LNCaP clone FGC (cell line): Measurements from ENCODE around the gene DHRS13.

Experiments used
- DNase-seq: peaks from one replicate; pipeline ENCODE4 v3.0.0-alpha.2; 2011; ENCODE audit warnings: low read depth
- H3K4me3 ChIP-seq: 2 replicates; pipeline ENCODE4 v1.5.1; 2011; ENCODE audit warnings: mild to moderate bottlenecking, low read depth, low read length, control low read depth
- TF ChIP-seq, protein P1 (sequence below): IDR thresholded peaks from 2 replicates; pipeline ENCODE4 v1.5.1; 2012; ENCODE audit warnings: mild to moderate bottlenecking; ENCODE audit not compliant: control insufficient read depth, insufficient read depth; ENCODE audit errors: extremely low read depth

DHRS13 gene

GRCh38 chr17:28863953-28864352 is 38.9 kb downstream of the DHRS13 start:
- TF ChIP-seq, protein P1, sequence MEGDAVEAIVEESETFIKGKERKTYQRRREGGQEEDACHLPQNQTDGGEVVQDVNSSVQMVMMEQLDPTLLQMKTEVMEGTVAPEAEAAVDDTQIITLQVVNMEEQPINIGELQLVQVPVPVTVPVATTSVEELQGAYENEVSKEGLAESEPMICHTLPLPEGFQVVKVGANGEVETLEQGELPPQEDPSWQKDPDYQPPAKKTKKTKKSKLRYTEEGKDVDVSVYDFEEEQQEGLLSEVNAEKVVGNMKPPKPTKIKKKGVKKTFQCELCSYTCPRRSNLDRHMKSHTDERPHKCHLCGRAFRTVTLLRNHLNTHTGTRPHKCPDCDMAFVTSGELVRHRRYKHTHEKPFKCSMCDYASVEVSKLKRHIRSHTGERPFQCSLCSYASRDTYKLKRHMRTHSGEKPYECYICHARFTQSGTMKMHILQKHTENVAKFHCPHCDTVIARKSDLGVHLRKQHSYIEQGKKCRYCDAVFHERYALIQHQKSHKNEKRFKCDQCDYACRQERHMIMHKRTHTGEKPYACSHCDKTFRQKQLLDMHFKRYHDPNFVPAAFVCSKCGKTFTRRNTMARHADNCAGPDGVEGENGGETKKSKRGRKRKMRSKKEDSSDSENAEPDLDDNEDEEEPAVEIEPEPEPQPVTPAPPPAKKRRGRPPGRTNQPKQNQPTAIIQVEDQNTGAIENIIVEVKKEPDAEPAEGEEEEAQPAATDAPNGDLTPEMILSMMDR: no peak
- no peak for DNase-seq
- H3K4me3 ChIP-seq: no peak overlapping the region

DNA sequence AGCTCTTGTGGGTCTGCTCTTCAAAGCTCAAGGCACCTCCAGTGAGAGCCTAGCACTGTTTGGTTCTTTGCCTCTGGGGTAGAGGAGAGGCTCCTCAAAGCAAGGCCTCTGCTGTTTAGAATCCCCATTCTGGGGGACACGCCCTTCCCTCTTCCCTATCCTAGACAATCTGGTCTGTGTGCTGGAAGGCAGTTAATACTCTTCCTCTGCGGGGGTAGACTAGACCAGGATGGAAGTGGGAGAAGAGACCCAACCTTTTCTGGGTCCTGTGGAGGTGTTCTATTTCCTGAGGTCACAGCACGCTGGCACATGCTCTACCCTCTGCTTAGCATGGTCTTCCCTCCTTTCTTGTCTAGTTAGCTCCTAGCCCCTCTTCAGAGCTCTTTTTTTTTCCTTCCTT is 40.3 kb downstream of the DHRS13 start:
- H3K4me3 ChIP-seq: no peak overlapping the region
- DNase-seq: no peak
- TF ChIP-seq, protein P1: no peak

DNA sequence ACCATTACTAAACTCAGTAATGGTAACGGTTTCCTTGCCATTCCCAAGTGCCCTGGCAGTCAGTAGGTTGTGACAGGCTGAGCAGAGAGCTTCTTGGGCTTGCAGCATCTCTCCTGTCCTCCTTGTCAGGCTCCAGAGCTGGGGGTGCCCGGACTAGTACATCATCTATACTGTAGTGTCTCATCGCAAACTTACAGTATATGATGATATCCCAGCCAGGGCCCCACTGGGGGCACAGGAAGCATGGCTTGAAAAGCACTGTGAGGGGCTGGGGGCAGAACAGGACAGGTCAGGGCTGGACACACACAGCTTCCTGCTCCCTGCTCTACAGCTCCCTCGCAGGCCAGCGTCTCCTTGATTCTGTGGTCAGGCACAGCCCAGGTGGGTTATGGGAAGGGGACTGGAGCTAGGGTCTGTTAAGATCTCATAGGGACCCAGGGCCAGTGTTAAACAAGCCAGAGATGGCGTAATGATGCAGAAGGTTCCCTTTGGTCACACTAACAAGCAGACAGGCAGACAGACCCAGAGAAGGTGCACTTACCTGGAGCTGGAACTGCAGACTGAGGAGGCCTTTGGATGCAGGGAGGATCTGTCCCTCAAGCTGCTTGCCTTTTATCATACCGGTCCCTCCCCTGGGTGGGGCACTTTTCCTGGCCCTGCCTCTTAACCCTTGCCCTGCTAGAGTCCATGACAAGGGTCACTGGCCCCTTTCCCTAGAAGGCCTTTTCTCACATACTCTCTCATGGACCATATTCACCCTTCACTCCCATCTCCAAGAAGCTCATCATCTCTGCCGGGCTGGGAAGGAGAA is 41.3 kb downstream of the DHRS13 start:
- TF ChIP-seq, protein P1: no peak
- no peak for DNase-seq
- H3K4me3 ChIP-seq: no peak overlapping the region

GRCh38 chr17:28860363-28860808 is 42.5 kb downstream of the DHRS13 start:
- TF ChIP-seq, protein P1: no peak
- no peak overlapping the region for H3K4me3 ChIP-seq
- DNase-seq: no peak

DNA sequence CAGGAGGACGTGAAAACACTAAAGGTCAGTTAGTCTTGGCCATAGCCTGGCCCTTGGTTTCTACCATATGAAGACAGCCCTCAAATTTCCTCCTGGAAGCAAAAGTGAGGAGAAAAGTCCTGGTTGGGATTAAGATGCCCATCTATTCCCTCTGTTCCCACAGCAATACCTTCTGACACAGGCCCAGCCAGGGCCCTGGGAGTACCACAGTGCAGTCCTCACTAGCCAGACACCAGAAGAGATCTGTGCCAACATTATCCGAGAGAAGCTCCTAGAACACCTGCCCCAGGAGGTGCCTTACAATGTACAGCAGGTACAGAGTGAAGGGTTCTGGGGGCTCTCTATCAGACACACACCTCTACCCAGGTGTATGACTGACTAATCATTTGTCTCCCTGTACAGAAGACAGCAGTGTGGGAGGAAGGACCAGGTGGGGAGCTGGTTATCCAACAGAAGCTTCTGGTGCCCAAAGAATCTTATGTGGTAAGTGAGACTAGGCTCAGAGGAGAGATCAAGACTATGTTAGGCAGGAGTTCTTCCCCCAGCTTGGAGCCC is 44.0 kb downstream of the DHRS13 start:
- no peak for DNase-seq

DNA sequence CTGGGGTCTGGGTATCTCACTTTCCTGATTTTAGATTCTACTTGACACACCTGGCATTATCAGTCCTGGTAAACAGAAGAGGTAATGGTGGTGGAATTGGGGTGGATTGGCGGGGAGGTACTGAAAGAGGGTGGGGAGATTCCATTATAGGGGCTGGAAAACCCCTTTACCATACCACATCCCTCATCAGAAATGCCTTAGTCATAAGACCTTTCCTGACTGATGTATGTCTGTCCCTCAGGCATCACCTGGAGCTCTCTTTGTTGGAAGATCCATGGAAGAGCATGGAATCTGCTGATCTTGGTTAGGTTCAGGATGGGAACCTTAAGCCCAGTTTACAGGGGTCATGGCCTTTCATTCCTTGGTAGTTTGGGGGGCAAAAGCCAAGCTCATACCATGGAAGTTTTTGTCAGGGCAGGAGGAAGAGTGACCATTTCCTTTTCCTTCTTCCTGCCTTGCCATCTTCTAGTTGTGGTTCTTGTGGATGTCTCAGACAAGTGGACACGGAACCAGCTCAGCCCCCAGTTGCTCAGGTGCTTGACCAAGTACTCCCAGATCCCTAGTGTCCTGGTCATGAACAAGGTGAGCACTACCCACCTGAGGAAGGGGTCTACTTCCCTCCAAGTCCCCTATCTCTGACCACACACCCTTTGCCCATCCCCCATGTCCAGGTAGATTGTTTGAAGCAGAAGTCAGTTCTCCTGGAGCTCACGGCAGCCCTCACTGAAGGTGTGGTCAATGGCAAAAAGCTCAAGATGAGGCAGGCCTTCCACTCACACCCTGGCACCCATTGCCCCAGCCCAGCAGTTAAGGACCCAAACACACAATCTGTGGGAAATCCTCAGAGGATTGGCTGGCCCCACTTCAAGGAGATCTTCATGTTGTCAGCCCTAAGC is 44.7 kb downstream of the DHRS13 start:
- TF ChIP-seq, protein P1: no peak
- no peak for DNase-seq

More for the DNA sequence above, 44.0 kb downstream of the DHRS13 start:
- TF ChIP-seq, protein P1: no peak
- H3K4me3 ChIP-seq: no peak overlapping the region

More for the DNA sequence above, 44.7 kb downstream of the DHRS13 start:
- H3K4me3 ChIP-seq: no peak overlapping the region
